Astrocyte of the cerebellum (primary cell): ENCODE data around the gene R3HDM4.
"Not testable (repeated sequence)": the region's sequence is repeated elsewhere in the genome, so short reads cannot be mapped to it uniquely, and the experiment has no call there.

Experiments used
- DNase-seq: peaks from one replicate; pipeline ENCODE4 v3.0.0-alpha.2; 2011; ENCODE audit warnings: low read depth
- H3K4me3 ChIP-seq: 2 replicates; pipeline ENCODE4 v1.5.1; 2011; ENCODE audit warnings: mild to moderate bottlenecking, low read depth, low read length, moderate library complexity
- in situ Hi-C: cut with HindIII; loops from 2 replicates; pipeline ENCODE4 v1.10.0; 2017; ENCODE audit warnings: low sequenced_read_pairs
- TF ChIP-seq, protein P1 (sequence below): IDR thresholded peaks from 2 replicates; pipeline ENCODE4 v1.5.1; 2012; ENCODE audit warnings: low read length, low read depth, moderate library complexity, mild to moderate bottlenecking; ENCODE audit errors: missing control alignments

The R3HDM4 gene

DNA sequence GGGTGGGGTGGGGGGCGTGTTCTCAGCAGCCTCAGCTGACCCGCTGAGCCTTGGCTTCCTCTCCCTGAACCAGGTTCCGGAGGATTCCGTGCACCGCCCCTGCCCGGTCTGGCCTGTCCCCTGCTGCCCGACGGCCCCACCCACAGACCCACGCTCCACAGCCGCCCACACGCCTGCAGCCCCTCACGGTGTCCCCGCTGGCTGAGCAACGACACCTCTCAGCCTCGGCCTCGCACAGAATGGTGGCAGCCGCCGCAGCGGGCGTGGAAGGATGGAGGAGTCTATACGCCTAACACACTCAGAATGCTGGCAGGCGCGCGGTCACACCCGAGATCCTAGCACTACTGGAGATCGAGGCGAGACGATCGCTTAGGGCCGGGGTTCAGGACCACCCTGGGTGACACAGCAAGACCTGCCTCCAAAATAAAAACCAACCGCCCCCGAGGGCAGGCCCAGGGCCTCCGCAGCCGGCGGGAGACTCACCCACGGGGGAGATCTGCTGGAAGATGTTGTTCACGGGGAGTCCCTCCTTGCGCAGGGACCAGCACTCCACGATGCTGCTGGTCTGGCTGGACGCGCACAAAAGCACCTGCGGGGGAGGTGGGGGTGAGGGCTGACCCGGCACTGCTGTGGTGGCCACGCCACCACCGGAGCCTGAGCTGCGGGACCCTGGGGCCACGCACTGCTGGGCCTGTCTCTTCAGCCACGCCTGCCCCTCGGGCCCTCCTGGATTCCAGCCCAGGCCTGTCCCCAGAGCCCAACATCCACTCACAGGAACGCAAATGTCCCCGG is 28.4 kb downstream of the R3HDM4 start:
- no peak overlapping the region for H3K4me3 ChIP-seq
- no peak for DNase-seq
- TF ChIP-seq, protein P1, sequence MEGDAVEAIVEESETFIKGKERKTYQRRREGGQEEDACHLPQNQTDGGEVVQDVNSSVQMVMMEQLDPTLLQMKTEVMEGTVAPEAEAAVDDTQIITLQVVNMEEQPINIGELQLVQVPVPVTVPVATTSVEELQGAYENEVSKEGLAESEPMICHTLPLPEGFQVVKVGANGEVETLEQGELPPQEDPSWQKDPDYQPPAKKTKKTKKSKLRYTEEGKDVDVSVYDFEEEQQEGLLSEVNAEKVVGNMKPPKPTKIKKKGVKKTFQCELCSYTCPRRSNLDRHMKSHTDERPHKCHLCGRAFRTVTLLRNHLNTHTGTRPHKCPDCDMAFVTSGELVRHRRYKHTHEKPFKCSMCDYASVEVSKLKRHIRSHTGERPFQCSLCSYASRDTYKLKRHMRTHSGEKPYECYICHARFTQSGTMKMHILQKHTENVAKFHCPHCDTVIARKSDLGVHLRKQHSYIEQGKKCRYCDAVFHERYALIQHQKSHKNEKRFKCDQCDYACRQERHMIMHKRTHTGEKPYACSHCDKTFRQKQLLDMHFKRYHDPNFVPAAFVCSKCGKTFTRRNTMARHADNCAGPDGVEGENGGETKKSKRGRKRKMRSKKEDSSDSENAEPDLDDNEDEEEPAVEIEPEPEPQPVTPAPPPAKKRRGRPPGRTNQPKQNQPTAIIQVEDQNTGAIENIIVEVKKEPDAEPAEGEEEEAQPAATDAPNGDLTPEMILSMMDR = no peak
- in situ Hi-C loops = no loop called here

DNA sequence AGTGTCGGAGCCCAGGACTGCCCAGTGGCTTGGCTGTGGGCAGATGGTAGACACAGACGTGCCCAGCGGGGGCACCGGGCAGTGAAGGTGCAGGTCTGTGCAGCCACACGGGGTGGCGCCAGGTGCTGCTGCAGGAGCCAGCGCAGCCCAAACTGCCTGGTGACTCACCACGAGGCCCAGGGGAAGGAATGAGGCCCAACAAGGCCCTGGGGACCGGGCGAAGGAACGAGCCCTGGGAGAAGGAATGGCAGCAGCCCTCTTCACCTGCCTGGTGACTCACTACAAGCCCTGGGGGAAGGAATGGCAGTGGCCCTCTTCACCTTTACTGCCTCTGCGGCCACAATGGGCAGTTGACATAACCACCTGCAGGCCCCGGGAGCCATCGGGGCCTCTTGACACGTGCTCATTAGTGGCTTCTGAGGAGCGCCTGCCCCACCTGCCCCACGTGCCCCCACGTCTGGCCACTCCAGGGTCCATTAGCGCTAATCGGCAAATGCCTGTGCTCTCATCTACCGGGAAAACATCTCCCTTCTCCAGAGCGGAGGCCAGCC is 29.3 kb downstream of the R3HDM4 start:
- H3K4me3 ChIP-seq = no peak overlapping the region
- in situ Hi-C loops = no loop called here
- TF ChIP-seq, protein P1 = no peak
- no peak for DNase-seq

GRCh38 chr19:882871-883497 is 30.0 kb downstream of the R3HDM4 start:
- TF ChIP-seq, protein P1 = no peak
- in situ Hi-C loops = no loop called here
- H3K4me3 ChIP-seq = no peak overlapping the region
- no peak for DNase-seq

- DNase-seq = no peak
- in situ Hi-C loops = no loop called here
- TF ChIP-seq, protein P1 = no peak
- H3K4me3 ChIP-seq = no peak overlapping the region
These were observed 31.5 kb downstream of the R3HDM4 start for GRCh38 chr19:881385-882071.

DNA sequence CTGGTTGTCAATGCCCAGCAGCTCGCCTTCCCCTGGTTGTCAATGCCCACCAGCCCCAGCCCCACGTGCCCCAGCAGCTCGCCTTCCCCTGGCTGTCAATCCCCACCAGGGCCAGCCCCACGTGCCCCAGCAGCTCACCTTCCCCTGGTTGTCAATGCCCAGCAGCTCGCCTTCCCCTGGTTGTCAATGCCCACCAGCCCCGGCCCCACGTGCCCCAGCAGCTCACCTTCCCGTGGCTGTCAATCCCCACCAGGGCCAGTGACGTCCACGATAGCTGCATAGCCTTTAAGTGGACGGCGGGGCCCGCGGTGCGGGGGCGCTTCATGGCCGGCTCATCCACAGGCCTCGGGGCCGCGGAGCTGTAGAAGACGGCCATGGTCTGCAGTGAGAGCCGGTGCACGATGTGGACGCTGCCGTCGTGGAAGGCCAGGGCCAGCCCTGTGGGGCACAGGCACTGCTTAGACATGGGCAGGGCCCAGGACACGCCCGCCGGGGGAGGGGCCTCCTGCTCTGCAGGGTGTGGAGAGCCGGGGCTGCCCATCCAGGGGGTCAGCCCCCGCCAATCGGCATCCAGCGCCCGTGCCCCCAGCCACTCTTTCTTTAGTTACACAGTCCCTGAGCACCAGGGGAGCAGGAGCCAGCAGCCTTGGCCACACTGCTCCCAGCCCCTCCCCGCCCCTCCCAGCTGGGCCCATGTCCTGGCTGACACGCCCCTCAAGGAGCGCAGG is 33.1 kb downstream of the R3HDM4 start:
- H3K4me3 ChIP-seq = no peak overlapping the region
- TF ChIP-seq, protein P1 = no peak
- in situ Hi-C loops = no loop called here
- no peak for DNase-seq

- DNase-seq, H3K4me3 ChIP-seq, in situ Hi-C loops: not testable (repeated sequence)
These were observed 34.1 kb downstream of the R3HDM4 start for GRCh38 chr19:878751-879561.

DNA sequence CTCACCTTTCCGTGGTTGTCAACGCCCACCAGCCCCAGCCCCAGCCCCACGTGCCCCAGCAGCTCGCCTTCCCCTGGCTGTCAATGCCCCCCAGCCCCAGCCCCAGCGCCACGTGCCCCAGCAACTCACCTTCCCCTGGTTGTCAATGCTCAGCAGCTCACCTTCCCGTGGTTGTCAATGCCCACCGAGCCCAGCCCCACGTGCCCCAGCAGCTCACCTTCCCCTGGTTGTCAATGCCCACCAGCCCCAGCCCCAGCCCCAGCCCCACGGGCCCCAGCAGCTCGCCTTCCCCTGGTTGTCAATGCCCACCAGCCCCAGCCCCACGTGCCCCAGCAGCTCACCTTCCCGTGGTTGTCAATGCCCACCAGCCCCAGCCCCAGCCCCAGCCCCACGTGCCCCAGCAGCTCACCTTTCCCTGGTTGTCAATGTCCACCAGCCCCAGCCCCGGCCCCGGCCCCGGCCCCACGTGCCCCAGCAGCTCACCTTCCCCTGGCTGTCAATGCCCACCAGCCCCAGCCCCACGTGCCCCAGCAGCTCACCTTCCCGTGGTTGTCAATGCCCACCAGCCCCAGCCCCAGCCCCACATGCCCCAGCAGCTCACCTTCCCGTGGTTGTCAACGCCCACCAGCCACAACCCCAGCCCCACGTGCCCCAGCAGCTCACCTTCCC is 34.9 kb downstream of the R3HDM4 start:
- DNase-seq, in situ Hi-C loops, H3K4me3 ChIP-seq: not testable (repeated sequence)
